Stimulated activated CD8-positive, alpha-beta memory T cell treated with anti-CD3 and anti-CD28 coated beads, Interleukin-7, amount 100 ng/mL, for 4 hours (primary cell): ENCODE measurements around the gene KLHL5.
"Not testable (repeated sequence)": the region's sequence is repeated elsewhere in the genome, so short reads cannot be mapped to it uniquely, and the experiment has no call there.

ENCODE experiments used
- DNase-seq, 2 donors: peaks; one replicate each; pipeline ENCODE4 v3.0.0-alpha.2; 2020; ENCODE audit warnings: low read depth in 2 of 2

The KLHL5 gene, protein sequence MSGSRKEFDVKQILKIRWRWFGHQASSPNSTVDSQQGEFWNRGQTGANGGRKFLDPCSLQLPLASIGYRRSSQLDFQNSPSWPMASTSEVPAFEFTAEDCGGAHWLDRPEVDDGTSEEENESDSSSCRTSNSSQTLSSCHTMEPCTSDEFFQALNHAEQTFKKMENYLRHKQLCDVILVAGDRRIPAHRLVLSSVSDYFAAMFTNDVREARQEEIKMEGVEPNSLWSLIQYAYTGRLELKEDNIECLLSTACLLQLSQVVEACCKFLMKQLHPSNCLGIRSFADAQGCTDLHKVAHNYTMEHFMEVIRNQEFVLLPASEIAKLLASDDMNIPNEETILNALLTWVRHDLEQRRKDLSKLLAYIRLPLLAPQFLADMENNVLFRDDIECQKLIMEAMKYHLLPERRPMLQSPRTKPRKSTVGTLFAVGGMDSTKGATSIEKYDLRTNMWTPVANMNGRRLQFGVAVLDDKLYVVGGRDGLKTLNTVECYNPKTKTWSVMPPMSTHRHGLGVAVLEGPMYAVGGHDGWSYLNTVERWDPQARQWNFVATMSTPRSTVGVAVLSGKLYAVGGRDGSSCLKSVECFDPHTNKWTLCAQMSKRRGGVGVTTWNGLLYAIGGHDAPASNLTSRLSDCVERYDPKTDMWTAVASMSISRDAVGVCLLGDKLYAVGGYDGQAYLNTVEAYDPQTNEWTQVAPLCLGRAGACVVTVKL

DNA sequence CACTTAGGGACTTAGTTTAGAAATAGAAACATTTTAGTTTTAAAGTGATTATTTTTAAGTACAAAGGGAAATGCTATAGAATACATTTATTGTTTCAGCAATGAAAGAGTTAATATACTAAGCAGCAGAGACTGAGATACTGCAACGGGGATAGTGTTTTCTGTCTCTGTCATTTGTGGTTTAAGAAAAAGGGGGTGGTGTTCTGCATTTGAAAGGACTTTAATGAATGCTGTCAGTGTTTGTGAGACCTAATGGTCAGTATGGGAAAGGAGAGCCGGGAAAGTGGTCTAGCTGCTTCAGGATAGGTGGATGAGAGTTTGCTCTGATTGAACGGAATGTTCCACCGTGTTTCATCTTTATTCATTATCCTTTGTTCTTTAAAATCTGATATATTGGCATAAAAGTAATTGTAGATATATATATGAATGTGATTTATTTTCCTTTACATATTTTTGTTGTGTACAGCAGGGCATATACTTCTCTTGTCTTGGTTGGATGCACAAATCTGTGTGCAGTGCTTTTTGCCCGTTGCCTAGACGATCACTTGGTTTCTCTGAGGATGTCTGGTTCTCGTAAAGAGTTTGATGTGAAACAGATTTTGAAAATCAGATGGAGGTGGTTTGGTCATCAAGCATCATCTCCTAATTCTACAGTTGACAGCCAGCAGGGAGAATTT, at the start of gene KLHL5:
KLHL5 (plus strand) TSS at position 139 of the 676 bp plus-strand sequence; CDS start at position 560, 421 bp downstream.
- DNase-seq = no peak

DNA sequence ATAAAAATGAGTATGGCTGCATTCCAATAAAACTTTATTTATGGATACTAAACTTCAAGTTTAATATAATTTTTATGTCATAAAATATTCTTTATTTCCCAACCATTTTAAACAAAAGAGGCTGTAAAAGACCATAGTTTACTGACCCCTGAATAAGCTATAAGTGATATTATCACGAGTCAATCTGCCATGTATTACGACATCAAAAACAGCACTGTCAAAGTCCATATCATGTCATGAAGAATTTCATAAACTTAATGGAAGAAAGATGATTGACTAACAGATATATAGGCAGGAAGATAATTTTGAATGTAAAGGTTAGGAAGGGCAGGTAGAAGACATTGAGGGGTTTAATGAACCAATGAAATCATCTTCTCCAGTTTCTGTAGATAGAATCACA, 48.0 kb upstream of the KLHL5 start:
- no peak for DNase-seq

GRCh38 chr4:39020130-39020529, 41.9 kb upstream of the KLHL5 start:
- DNase-seq = no peak

DNA sequence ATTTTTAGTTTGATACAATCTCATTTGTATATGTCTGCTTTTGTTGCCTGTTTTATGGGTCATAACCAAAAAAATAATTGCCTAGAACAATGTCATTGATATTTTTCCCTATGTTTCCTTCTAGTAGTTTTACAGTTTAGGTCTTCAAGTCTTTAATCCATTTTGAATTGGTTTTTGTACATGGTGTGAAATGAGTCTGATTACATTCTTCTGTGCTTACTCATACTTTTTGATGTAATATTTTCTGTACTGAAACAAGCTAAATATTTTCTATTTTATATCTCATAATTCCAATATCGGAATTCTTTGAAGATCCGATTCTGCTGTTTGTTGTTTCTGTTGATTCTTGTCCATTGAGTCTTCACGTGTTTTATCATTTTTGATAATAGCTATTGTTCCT, 40.4 kb upstream of the KLHL5 start:
- DNase-seq = no peak

GRCh38 chr4:39022241-39022640, 39.8 kb upstream of the KLHL5 start:
- DNase-seq = no peak

GRCh38 chr4:39023059-39023458, 39.0 kb upstream of the KLHL5 start:
- DNase-seq = no peak

GRCh38 chr4:39024311-39024865, 37.6 kb upstream of the KLHL5 start:
- DNase-seq = no peak

- no peak for DNase-seq
Observed at GRCh38 chr4:39025552-39026085, 36.4 kb upstream of the KLHL5 start.

GRCh38 chr4:39026096-39026495, 35.9 kb upstream of the KLHL5 start:
- DNase-seq = no peak

DNA sequence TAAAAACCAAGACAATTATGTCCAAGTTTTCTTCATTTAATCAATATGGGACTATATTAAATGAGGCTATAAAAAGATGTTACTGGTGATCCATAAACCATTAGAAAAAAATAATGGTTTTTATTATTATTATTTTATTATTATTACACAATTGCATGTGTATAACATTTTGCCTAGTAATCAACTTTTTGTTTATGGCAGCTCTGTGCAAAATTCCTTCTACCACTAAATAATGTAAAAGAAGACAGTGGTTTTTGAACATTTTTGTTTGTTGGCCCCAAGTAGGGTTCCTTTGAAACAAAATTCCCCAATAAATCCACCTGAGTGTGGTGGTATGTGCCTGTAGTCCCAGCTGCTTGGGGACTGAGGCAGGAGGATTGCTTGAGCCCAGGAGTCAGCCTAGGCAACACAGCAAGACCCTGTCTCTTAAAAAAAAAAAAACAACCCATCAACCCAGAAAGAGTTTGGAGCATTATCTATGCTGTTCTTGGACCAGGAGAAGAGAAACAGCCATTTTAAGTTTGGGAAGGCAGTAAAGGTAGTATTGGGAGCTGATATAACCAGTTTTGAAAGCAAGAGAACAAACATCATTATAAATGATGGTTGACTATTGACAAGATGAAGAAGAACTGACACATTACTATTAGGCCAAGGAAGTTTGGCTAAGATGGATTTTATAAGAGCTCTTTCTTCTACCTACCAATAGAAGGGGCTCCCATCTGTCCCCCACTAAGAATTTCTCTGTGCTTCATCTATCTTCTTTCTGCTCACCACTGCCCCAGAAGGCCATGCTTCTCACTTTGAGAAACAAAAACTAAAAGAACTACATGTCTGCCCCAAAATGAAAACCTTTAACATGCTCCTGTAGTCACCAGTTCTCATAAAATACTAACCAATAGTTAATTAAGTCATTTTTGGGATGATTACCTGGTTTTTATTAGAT, 32.0 kb upstream of the KLHL5 start:
- DNase-seq = no peak

DNA sequence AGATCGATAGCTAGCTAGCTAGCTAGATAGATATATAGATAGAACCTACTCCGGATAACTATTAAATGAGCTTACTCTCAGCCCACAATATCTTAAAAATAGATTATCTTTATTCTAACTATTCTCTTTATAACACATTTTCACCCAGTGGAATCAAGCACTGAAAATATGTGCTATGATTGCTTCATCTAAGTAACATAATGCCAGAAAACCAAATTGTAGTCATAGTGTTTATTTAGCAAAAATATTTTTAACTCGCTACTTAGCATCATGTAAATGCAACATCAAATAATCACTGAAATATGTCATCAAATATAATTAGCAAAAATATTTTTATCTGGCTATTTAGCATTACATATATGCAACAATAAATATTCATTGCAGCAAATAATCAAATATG, 31.3 kb upstream of the KLHL5 start:
- no peak for DNase-seq

DNA sequence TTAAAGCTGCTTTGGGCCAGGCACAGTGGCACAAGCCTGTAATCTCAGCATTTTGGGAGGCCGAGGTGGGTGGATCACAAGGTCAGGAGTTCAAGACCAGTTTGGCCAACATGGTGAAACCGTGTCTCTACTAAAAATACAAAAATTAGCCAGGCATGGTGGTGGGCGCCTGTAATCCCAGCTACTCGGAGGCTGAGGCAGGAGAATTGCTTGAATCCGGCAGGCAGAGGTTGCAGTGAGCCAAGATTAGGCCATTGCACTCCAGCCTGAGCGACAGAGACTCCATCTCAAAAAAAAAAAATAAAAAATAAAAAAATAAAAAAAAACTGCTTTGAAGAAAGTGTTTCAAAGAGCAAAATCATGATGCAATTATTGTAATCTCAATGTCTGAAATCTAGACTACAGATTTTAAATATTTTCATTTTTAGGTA, 30.4 kb upstream of the KLHL5 start:
- not testable (repeated sequence) for DNase-seq

- DNase-seq = no peak
Observed at GRCh38 chr4:39032218-39033085, 29.6 kb upstream of the KLHL5 start, which contains the start of gene TMEM156. TMEM156 (minus strand) TSS chr4:39032409; CDS start chr4:39032313, 96 bp downstream.

- no peak for DNase-seq
Observed at GRCh38 chr4:39036172-39036571, 25.9 kb upstream of the KLHL5 start.

GRCh38 chr4:39037491-39037825, 24.6 kb upstream of the KLHL5 start:
- no peak for DNase-seq

DNA sequence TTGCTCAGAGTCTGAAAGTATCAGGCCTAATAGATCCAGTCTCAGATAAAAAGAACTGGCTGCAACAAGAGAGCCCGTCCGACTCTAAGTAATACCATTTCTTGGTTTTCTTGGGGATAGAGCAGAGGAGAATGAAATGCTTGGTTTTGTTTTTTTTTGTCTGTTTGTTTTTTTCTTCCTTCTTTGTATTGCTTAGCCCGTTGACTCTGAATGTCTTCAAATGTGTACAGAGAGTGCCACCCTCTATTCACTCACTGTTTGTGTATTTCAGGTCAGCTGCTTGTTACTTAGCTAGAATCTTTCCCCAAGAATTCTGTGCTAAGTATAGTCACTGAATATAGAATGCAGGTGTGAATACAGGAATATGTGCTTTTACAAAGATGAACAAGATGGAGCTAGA, 24.1 kb upstream of the KLHL5 start:
- no peak for DNase-seq

DNA sequence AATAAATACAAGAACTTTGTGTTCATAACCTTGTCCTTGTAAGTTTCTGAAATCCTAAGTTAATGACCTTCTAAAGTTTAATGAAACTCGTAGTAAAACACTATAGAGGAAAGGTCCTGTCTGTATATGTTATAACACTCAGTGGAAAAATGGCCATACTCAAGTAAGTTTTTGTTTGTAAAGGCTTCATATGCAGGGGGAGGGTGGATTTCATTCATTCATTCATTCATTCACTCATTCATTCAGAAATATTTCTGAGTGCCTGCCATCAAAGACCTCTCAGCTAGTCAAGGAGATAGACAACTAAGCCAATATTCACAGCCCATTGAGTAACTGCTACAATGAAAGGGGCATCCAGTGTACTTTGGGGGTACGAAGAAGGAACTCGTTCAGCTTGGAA, 22.9 kb upstream of the KLHL5 start:
- no peak for DNase-seq

DNA sequence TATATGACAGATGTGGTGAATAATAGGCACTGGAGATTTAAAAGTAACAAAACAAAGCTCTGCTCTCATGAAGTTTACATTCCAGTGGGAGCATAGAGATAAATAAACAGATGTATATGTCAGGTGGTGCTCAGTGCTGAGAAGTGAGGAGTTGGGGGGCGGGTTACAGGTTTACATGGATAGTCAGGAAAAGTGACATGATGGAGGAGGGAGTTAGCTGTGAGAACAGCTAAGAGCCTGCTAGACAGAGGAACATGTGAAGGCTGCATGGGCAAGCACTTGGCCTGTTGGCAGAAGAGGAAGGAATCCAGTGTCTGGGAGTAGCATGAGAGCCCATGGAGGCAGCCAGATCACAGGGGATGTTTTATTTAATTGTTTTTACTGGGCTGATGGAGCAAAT, 19.7 kb upstream of the KLHL5 start:
- DNase-seq = no peak

DNA sequence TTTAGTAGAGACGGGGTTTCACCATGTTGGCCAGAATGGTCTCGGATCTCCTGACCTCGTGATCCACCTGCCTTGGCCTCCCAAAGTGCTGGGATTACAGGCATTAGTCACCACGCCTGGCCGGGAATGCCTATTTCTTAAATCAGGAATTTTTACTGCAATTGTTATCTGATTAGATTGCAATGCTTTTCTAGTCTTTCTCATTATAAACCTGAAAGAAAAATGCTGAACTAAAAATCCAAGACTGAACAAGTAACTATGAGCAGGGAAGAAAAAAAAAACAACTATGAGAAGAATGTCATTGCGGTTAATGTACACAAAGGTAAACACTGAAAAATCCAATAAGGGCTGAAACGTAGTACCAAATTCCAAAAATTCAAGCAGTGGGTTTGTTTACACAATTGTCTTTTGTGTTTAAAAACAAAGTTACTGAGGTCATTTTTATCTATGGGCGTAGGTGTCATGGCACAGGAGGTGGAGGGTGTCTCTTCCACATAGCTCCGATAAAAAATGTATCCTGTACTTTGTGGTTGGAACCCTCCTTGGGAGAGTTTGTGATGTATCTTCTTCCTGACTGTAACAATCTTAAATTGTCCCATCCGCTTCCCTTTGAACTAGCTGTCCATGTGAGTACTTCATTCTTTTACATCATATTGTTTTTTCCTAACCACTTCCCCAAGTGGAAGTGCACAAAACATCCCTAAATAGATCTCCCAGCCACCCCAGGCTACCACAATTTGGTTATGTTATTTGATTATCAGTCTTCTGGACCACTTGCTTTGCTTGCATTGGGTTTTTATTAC, 18.8 kb upstream of the KLHL5 start:
- no peak for DNase-seq
